HG03520 (cell line): ENCODE measurements around the gene LRRC28.

Experiments
- ATAC-seq: cut with Tn5 transposase; IDR thresholded peaks from one replicate; pipeline ENCODE4 v1.9.1; 2021; ENCODE audit warnings: mild to moderate bottlenecking, moderate library complexity; ENCODE audit not compliant: unreplicated experiment

The LRRC28 gene

DNA sequence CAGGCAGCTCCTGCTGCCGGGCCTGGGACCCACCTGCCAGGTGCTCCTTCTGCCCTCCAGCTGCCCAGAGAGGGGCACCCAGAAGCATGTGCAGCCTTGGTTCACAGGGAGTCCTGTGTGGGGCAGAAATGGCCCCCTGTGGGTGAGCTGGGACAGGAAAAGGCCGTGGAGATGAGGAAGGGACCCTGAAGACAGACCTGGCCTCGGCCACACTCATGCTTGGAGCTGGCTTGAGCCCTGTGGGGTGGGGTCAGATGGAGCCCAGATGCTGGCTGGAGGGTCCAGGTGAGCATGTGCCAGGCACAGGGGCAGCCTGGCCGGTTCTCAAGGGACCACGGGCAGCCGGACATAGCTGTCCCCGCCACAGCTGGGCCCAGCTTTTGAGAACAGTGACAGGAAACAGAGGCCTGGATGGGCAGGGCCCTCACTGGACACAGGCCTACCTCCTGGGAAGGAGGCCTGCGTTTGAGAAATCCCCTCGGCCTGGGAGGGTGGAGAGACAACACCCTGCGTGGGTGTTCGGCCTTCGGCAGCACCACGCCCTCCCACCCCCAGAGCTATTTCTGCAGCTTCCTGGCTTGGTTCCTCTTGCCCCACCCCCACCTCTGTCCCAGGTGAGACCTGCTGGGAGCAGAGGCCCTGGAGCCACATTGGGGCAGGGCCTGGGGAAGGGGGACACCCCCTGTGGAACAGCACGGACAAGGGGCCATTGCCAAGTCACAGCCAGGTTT is 181.9 kb downstream of the LRRC28 start:
- no peak for ATAC-seq

GRCh38 chr15:99433757-99434450 is 182.6 kb downstream of the LRRC28 start:
- ATAC-seq, result no peak

- ATAC-seq, result no peak
Observed at GRCh38 chr15:99434506-99435112, 183.3 kb downstream of the LRRC28 start.

DNA sequence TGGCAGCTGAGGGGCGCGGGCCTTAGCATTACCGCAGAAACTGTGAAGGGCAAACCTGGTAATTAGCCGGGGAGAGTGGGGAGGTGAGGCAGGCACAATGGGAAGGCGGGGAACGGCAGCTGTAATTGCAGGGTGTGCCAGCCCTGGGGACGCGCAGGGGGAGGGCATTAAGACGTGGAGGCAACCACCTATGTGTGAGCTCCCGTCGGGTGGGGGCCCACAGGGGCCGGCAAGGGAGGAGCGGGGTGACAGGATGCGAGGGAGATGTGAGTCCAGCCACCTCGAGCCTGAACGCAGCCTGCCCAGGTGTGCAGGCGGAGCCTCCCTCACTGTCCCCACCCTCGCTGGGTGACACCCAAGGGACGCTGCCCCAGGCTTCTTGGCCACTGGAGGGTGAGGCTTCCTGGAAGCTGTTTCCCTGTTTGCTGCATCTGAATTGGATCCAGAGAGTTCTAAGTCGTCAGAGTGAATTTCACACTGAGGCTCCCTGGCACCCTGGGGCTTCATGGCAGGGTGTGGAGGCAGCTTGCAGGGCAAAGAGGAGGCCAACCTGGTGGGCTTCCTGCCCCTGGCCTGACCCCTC is 183.9 kb downstream of the LRRC28 start:
- no peak for ATAC-seq

DNA sequence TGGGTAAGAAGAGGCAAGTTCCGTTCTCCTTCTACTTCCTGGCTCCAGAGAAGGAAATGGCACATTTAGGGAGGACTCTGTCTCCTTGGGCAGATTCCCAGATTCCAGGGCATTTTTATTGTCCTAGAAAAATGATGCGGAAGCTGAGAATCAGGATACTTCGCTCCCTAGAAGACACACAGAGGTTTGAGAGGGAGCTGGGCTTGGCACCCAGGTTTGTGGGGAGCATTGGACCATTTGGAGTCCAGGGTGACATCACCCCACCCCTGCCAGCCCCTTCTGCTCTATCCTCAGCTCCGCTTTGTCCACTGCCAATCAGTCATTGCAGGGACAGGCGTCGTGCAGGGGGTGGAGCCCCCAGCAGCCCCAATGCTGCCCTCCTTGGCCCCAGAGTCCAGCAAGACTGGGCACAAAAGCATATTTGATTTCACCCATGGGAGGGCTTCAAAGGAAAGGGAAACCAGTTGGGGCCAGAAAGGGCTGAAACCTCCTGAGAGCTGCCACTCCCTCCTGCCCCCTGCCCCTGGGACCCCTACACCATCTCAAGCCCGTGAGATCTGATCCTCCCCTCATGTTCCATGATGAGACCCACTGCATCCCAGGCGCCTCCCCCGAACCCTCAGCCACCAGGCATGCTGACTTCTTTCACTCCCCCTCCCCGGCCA is 184.7 kb downstream of the LRRC28 start:
- no peak for ATAC-seq

- no peak for ATAC-seq
Observed at GRCh38 chr15:99436542-99437314, 185.4 kb downstream of the LRRC28 start.

GRCh38 chr15:99437315-99438223 is 186.3 kb downstream of the LRRC28 start:
- ATAC-seq, result no peak

DNA sequence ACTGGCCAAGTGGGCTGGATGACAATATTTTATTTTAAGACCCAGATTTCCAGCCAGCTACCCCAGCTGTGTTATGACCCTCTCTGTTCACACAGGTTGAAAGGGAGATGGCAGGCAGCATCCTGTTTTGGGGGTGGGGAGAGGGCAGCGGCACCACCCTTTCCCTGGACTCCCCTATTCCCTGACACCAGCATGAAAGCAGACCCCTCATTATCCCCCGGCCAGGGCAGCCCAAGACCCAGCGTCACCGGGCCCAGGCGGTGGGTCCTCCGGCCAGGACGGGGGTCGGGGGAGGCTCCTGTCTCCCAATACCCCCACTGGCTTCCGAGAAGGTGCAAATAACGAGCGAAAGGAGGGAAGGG is 186.9 kb downstream of the LRRC28 start:
- ATAC-seq, result no peak

DNA sequence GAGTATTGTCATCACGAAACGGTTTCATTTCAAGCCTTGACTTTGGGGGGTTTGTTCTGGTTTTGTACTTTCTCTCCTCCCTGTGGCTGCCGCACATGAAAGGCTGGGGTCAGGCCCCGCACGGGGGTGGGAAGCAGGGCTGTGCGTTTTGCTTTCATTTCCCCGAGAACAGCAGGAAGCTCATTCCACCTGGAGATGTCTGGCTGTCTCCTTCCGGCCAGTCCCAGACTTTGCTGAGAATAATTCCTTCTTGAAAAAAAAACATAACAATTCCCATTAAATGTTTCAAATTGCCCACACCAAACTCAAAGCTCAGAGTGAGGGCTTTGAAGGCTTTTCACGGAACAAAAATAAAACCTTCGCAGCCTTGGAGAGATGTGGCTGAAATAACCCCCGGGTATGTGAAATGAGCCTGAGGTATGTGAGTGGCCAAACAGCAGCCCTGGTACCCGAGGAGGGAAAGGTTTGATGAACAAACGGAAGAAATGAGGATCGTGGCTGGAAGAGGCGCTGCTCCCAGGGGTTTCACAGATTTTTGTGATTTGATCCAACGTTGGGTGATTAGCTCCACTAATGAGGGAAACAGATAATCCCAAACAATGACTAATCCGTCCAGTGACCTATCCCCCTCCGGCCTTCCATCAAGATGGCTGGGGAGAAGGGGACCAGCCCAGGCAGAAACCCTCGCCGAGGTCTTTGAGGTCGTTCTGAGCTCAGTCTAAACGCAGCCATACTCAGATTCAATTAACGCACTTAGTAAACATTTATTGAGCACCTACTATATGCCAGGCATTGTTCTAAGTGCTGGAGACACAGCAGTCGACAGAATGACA is 187.6 kb downstream of the LRRC28 start:
- ATAC-seq, result no peak

DNA sequence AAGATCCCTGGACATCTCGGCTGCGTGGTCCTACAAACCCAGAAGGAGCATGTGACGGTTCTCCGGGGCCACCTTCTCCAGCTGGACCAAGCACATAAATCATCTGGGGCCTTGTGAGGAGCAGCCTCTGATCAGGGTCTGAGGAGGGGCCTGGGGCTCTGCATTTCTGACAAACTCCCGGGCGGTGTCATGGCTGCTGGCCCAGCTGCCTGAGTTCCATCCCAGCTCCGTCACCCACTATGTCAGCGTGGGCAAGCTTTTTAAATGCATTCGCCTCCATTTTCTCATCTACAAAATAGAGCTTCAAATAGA is 188.2 kb downstream of the LRRC28 start:
- no peak for ATAC-seq

DNA sequence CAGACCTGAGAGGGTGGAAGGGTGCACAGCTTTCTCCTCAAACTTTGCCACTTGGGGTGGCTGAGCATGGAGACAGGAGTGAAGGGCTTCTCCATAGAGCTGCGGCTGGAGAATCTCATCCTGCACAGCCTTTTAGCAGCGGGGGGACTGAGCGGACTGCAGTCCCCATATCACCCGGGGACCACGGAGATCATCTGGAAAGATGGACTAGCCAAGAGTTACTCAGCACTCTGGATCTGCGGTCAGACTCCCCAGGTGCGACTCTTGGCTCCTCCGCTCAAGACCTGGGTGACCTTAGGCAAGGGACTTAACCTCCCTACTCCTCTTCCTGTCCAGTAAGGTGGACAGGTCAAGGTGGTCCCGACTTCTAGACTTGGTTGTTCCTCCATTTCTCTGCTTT is 188.7 kb downstream of the LRRC28 start:
- no peak for ATAC-seq
